Kidney capillary endothelial cell (primary cell): Measurements from ENCODE around the gene IL13RA1.
"Not testable (repeated sequence)": the region's sequence is repeated elsewhere in the genome, so short reads cannot be mapped to it uniquely, and the experiment has no call there.

Source experiments
- DNase-seq: peaks from one replicate; pipeline ENCODE4 v3.0.0-alpha.2; 2018; ENCODE audit warnings: low spot score

The IL13RA1 gene

DNA sequence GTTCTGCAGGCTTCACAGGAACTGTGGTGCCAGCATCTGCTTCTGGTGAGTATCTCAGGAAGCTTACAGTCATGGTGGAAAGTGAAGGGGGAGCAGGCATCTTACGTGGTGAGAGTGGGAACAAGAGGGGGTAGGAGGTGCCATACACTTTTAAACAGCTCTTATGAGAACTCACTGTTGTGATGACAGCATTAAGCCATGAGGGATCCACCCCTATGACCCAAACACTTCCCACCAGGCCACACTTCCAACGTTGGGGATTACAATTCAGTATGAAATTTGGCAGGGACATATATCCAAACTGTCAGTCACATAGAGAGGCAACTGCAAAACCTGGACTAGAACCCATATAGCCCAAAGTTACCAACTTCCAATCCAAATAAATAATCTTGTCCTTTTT lies 53.1 kb downstream of the IL13RA1 start:
- DNase-seq = no peak

DNA sequence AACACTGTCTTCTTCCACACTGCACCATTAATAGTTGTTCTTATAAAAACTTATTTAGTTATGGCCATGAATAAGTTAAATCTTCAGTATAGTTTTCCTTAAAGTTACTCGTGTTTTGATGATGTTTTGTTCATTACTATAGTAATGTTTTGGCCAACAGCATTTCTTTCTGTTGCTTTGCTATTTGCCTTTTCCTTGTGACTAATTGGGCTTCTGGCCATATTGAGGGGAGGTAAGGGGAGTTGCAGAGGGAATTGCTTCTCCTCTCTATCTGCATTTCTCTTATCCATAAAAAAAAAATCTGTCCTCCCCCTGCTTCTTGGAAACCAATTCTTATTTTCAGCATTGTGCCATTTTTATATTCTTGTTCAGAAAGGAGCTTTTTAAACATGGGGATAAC lies 53.5 kb downstream of the IL13RA1 start:
- DNase-seq = no peak

DNA sequence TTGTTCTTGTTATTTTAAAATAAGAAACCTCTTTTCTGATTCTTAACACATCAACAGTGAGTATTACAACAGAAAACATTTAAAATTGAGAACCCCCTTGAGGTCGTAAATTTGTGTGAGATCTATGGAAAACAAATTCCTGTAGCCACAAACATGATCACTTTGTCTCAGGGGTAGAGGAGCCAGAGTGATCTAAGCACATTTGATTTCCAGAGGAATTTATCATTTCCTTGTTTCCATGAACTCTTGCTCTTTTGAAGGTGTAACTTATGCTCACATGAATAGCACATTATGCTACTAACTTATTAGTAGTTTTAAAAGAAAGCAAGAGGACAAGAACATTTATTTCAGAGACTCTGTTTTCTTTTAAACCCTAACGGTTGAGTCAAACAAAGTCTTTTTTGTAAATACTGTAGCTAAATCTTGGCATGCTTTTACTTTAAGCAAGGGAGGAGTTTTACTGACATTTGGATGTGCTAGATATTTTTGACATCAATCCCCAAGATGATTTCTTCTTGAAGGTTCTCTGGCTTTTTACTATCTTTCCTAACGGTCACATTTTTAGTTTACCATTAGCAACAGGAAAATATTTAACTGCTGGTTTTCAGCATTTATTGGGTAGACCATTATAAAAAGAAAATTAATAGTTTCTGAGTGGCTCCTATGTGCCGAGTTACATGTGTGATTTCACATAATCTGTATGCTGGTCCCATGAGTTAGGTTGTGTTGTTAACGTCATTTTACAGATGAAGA lies 68.3 kb downstream of the IL13RA1 start:
- DNase-seq = no peak

DNA sequence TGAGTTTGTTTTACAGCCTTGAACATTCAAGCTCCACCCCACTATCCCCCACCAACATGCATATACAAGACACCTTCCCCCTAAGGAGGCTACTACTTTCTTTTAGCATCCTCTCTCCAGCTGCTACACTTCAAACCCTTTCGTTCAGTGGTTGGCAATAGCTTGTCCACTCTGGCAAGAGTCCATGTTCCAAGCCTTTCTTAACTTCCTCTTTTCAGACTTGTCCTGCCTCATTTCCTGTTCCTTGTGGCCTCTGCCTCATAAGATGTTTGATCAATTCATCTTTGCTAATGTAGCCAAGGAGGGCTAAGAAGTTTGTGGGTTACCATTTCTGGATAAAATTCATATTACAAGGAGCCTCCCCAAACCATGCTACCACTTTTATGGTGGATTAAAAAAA lies 75.5 kb downstream of the IL13RA1 start:
- no peak for DNase-seq

DNA sequence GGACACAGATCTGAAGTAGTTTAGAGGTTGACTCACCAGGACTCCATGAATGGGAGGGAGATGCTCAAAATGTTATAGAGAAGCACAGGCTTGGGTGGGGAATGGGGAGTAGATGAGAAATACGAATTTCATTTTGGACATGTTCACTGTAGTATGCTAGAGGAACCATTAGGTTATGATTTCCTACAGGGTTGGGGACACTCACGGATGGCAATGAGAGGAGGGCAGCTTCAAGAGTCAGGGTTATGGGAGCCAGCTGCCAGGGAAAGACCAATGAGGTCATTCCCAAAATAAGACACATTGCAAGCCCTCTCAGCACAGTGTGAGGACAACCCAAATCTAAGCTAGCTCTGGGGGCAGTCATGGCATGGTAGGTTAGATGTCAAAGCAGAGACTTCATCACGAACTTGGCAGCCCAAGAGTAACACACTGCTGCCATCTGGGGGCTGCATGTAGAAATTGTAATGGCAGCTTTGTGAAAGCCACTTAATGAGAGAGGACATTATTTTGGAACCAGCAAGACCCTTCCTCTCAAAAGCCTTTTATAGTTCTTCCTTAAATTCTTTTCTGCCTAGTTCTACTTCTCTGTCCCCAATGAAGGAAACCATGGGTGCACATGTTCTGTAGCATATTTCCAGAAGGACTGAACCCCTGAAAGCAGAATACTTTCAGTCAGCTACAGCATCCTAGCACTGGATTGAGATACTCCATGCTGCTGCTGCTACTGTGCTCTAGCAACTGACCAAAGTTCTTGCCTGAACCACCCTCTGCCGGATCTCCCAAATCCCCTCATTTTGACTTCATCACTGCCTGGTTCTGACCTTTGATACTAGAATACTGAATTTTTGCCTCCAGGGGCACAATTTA lies 80.0 kb downstream of the IL13RA1 start:
- DNase-seq = peak; percentile 35

DNA sequence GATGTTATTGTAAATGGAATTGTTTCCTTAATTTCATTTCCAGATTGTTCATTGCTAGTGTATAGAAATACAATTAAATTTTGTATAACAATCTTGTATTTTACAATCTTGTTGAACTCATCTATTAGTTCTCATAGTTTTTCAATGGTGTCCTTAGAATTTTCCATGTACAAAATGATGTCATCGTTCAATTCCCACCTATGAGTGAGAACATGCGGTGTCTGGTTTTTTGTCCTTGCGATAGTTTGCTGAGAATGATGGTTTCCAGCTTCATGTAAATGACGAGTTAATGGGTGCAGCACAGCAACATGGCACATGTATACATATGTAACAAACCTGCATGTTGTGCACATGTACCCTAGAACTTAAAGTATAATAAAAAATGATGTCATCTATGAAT lies 89.9 kb downstream of the IL13RA1 start:
- not testable (repeated sequence) for DNase-seq

DNA sequence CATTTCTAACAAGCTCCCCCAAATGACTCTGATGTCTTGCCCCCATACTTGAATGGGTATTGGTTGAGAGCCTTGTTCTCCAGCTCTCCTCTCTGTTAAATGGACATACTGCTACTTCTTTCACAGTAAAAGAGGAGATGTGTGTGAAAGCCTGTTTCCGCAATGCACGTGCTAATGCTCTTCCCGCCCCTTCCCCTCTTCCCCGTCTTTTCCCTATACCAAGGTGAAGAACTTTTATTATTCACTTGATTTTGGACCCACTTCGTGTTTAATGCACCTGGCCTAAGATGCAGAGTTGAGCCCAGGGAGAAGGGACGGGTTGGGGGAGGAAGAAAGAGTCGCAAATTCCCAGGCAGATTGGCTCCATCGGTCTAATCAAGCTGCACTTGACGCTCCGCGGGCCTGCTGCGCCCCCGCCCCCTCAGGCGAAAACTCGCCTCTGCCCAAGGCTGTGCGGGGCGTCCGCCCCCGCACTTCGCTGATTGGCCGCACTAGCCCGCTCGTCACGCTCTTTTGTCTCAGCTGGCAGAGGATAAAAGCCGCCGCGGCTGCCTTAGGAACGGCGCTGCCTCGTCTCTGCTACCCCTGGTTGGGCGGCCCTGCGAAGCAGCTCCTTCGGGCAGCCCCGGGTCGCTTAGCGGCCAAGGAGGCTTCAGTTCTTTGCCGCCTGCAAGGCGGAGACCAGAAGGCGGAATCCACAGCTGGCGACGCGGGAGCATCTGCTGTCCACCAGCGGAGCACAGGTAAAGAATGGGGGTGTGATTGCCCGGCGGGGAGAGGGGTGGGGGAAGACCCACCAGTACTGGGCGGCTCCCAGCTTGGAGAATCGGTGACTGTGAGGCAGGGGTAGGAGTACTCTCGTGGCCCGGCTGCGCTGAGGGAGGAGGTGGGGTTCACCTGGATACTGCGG lies 96.1 kb downstream of the IL13RA1 start, which contains the start of gene ZCCHC12:
Gene ZCCHC12 (plus strand): TSS at position 562 of the 910 bp plus-strand sequence. CDS start 1,421 bp downstream, outside the sequence.
- no peak for DNase-seq

DNA sequence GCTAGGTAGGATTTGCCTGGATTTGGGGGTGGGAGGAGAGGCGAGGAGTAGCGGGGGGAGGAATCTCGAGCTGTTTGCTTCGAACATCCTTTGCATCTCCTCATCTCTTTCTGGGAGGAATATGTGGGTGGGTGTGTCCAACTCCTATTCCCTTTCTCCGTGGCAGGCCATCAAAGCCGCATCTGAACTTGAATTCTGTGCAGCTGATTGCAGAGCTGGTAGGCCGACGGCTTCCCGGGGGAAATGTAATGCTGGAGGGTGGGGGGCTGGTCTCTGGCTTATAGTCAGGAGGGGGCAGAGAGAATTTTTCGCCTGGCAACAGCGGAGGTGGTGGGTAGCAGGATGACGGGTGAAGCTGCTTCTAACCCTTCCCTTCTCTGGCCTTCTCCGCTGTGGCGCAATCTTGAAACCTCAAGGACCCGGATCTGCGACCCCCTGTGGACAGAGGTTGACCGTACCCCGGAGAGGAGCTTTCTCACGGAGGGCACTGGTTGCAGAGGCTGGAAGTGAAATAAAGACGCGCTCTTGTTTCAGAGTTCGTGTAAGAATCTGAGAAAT lies 96.8 kb downstream of the IL13RA1 start:
- DNase-seq = no peak

DNA sequence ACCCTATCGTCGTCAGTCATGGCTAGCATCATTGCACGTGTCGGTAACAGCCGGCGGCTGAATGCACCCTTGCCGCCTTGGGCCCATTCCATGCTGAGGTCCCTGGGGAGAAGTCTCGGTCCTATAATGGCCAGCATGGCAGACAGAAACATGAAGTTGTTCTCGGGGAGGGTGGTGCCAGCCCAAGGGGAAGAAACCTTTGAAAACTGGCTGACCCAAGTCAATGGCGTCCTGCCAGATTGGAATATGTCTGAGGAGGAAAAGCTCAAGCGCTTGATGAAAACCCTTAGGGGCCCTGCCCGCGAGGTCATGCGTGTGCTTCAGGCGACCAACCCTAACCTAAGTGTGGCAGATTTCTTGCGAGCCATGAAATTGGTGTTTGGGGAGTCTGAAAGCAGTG lies 97.8 kb downstream of the IL13RA1 start:
- no peak for DNase-seq

DNA sequence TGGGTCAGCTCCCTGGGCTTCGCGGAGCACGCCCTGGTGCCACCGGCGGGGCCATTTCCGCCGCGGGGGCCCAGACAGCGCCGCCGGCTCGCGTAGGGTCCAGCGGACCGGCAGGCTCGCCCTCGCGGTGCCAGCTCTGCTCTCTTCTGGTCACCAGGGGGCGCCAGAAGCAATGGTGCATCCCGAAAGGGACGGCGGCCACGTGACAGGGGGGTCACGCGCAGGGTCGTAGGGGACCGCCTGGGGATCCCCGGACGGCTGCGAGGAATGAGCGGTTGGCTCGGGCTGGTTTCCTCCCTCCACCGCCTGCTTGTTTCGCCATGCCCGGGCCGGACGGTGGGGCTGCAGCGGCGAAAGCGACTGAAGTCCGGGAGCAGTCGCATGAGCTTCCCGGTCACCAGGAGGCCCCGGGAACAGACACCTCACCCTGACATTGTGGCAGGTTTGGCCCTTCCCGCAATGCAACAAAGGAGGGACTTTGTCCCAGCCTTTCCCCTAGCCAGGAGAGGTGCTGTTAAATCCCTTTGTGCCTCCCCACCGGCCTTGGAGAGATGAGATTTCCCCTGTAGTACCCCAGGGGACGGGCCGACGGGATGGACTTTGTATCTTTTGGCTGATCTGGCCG lies 112.0 kb downstream of the IL13RA1 start:
- peak; percentile 33 for DNase-seq
